GM12801 (cell line): ENCODE measurements around the gene RFX5.

ENCODE experiments used
- CTCF ChIP-seq: IDR thresholded peaks from one replicate; pipeline ENCODE4 v1.5.1; 2011; ENCODE audit warnings: control low read depth; ENCODE audit not compliant: insufficient read length; ENCODE audit errors: extremely low read depth

The RFX5 gene

GRCh38 chr1:151372058-151372934 is 25.2 kb upstream of the RFX5 start, which contains the start of gene SELENBP1:
Gene SELENBP1, minus strand, starts transcription at chr1:151372705. Its CDS starts 64 bp downstream, at chr1:151372641.
- TF ChIP-seq CTCF, result no peak

GRCh38 chr1:151371370-151372057 is 24.5 kb upstream of the RFX5 start:
- TF ChIP-seq CTCF, result no peak

- no peak for TF ChIP-seq CTCF
These were observed 23.3 kb upstream of the RFX5 start for GRCh38 chr1:151370211-151370911.

GRCh38 chr1:151369621-151370048 is 22.6 kb upstream of the RFX5 start:
- TF ChIP-seq CTCF, result no peak

GRCh38 chr1:151369302-151369610 is 22.2 kb upstream of the RFX5 start:
- TF ChIP-seq CTCF, result no peak

GRCh38 chr1:151368393-151369301 is 21.6 kb upstream of the RFX5 start:
- no peak for TF ChIP-seq CTCF
